Measurements from ENCODE around the gene BCL11A. TPM values are rescaled to one million over a fixed set of nuclear protein-coding genes. Genes with fewer than 3 reads are reported as not detected.

The BCL11A gene
- total RNA-seq, 4 donors from 2014 or later, result 0.22 TPM; not detected in 3

DNA sequence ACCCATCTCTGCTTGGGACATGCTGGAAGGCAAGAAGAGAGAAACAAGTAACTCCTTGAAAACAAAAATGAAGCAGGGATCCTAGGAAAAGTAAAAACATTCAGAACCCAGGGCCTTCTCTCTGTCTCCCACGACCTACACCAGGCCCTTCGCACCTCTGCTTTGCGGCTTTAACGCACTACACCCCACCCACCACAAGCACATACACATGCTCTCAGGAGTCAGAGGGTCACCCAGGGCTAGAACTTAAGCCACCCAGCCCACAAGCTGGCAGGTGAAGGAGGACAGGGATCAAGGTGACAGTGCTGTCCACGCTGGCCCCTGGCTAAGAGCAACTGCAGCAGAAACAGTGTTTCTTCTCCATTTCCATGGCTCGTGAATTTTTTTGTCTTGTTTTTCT lies 72.2 kb downstream of the BCL11A start:
- no peaks in the 10 kb centered on the region for H3K4me1 ChIP-seq
- no peaks in the 10 kb centered on the region for H3K36me3 ChIP-seq
- H3K27me3 ChIP-seq, result no peaks in the 10 kb centered on the region
- no peak for DNase-seq (ENCODE audit: low spot score in 2 of 2)
- TF ChIP-seq POLR2A (IDR thresholded peaks at IDR 0.05) (no peak), EP300 (IDR thresholded peaks at IDR 0.05) (no peak)
- TF ChIP-seq, protein P1, sequence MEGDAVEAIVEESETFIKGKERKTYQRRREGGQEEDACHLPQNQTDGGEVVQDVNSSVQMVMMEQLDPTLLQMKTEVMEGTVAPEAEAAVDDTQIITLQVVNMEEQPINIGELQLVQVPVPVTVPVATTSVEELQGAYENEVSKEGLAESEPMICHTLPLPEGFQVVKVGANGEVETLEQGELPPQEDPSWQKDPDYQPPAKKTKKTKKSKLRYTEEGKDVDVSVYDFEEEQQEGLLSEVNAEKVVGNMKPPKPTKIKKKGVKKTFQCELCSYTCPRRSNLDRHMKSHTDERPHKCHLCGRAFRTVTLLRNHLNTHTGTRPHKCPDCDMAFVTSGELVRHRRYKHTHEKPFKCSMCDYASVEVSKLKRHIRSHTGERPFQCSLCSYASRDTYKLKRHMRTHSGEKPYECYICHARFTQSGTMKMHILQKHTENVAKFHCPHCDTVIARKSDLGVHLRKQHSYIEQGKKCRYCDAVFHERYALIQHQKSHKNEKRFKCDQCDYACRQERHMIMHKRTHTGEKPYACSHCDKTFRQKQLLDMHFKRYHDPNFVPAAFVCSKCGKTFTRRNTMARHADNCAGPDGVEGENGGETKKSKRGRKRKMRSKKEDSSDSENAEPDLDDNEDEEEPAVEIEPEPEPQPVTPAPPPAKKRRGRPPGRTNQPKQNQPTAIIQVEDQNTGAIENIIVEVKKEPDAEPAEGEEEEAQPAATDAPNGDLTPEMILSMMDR (IDR thresholded peaks at IDR 0.05), result no peak
- no peak overlapping the region for H3K4me3 ChIP-seq
- H3K9me3 ChIP-seq, result no peaks in the 10 kb centered on the region
- no peak overlapping the region for H3K27ac ChIP-seq
- WGBS, 2 donors, result 86 to 88% methylated on average over 6 of the region's 6 CpGs

DNA sequence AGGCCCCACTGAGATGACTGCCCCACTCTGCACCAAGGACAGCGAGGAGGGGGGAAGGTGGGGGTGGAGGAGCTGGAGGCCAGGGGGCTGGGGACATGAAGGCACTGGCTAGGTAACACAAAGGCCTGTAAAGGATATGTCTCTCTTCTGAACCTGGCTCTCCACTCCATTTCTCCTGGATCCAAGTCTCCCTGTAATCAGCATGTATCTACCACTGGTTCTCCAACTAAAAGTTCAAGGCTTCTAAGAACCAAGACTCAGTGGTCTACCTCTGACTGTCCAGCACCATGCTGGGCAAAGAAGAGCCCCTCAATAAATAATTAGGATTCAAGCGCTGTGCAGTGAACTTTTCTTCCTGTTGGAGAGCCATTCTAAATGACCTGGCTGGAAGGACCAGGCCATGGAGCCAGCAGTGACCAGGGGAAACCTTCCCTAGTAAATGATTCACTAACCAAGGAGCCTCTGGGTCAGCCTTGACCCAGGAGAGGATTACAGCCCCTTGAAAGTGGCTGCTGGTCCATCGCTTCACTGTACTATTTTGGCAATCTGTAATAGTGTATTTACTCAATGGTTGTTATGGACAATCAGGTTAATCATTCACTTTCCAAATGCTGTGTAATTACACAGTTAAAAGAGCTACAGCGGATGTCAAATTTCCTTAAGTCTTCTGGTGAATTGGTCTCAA lies 73.2 kb downstream of the BCL11A start:
- Histone ChIP-seq H3K9me3 (no peaks in the 10 kb centered on the region), H3K4me1 (no peaks in the 10 kb centered on the region), H3K4me3 (no peak overlapping the region), H3K27ac (no peak overlapping the region), H3K36me3 (no peaks in the 10 kb centered on the region), H3K27me3 (no peaks in the 10 kb centered on the region)
- no peak for TF ChIP-seq POLR2A (IDR thresholded peaks at IDR 0.05)
- no peak for TF ChIP-seq EP300 (IDR thresholded peaks at IDR 0.05)
- TF ChIP-seq, protein P1 (IDR thresholded peaks at IDR 0.05), result no peak
- no peak for DNase-seq (ENCODE audit: low spot score in 2 of 2)
- 78 to 80% methylated on average over 4 of the region's 4 CpGs for WGBS, 2 donors

DNA sequence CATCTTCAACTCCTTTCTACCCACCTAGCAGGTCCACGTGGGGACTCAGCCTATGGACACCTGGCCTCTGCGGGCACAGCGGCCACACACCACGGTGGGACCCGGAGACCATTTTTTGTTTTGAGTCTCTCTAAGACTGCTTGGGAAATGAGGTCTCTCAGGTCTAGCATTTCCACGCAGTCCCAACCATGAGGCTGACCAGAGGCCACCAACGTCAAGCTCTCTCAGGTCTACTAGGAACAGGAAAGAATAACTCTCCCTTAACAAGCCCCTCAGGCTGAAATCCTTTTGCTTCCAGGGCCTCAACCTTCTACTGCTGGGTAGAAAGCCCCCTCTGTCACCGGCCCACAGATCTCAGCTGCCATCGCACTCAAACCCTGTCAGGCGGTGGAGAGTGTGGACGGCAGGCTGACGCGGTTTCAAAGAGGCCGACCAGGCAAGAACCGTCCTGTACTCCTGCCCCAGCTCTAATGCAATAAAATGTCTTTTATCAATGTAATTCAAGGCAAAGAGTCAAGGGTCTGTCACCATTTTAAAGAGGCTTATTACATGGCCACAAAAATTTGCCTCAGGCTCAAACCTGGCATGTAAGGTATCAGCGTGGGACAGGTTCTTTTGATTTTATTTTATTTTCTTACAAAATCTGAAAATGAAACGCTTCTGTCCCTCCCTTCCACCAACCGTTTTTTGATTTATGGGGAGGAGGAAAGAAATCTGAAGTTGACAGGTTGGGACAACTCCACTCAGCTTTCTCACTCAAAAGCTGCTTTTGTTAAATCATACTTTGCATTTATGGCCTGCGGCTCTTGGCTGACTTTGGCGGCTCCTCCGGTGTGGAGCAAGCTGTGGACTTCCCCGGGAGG lies 74.0 kb downstream of the BCL11A start:
- H3K9me3 ChIP-seq, result no peaks in the 10 kb centered on the region
- WGBS, 2 donors, result 78 to 82% methylated on average over 22 of the region's 22 CpGs

DNA sequence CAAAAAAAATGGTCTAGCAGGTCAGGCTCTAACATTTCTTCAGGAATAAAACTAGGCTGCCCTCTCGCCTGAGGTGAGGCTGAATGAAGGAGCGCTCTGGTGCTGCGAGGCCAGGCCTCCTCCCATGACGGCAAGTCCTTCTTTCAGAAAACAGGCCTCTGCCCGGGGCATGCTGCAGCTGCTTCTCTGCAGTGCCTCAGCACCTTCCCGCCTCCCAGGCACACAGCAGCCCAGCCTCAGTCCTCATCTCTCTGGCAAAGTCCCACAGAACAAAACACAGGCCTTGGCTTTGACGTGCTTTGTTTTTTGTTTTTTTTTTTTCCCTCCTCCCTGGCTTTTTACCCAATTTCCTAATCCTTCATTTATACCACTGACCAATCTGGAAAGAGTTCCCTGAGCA lies 74.8 kb downstream of the BCL11A start:
- no peaks in the 10 kb centered on the region for H3K27me3 ChIP-seq
- H3K4me3 ChIP-seq, result no peak overlapping the region
- DNase-seq (ENCODE audit: low spot score in 2 of 2), result no peak
- TF ChIP-seq, protein P1 (IDR thresholded peaks at IDR 0.05), result no peak
- TF ChIP-seq EP300 (IDR thresholded peaks at IDR 0.05) (no peak), POLR2A (IDR thresholded peaks at IDR 0.05) (no peak)
- no peaks in the 10 kb centered on the region for H3K4me1 ChIP-seq
- no peak overlapping the region for H3K27ac ChIP-seq
- H3K36me3 ChIP-seq, result no peaks in the 10 kb centered on the region
- WGBS, 2 donors, result 81 to 83% methylated on average over 7 of the region's 7 CpGs
- no peaks in the 10 kb centered on the region for H3K9me3 ChIP-seq

More for the DNA sequence above, 74.0 kb downstream of the BCL11A start:
- H3K36me3 ChIP-seq, result no peaks in the 10 kb centered on the region
- TF ChIP-seq EP300 (IDR thresholded peaks at IDR 0.05) (no peak), POLR2A (IDR thresholded peaks at IDR 0.05) (no peak)
- TF ChIP-seq, protein P1 (IDR thresholded peaks at IDR 0.05), result no peak
- no peak overlapping the region for H3K27ac ChIP-seq
- DNase-seq (ENCODE audit: low spot score in 2 of 2), result no peak
- H3K27me3 ChIP-seq, result no peaks in the 10 kb centered on the region
- H3K4me1 ChIP-seq, result no peaks in the 10 kb centered on the region
- no peak overlapping the region for H3K4me3 ChIP-seq
